Measurements from ENCODE around the gene MAPK10. TPM values are rescaled to one million over a fixed set of nuclear protein-coding genes. Genes with fewer than 3 reads are reported as not detected.

Gene MAPK10
- total RNA-seq, 2 donors from 2014 or later: not detected

DNA sequence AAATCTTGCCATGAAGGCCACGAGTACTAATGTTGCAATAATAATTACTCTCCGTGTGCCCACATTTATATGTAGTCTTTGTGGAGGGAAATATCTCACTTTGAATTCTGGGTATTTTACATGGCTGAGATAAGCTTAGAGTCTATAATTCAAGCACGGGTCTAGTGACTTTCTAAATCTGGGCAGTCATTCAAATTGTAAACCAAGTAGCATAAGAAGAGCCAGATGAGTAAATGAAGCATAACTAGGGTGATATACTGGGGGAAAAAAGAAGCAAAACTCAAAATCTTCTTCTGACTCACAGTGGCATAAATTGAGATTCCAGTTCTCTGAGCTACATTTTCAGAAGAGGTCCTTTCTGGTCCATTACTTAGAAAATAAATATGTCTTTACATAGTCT lies 53.0 kb downstream of the MAPK10 start:
- ATAC-seq (no peak), DNase-seq (ENCODE audit: low spot score in 2 of 2) (no peak)
- Mint-ChIP-seq H3K27ac (no peak overlapping the region), H3K9me3 (no peaks in the 10 kb centered on the region), H3K36me3 (no peaks in the 10 kb centered on the region)

DNA sequence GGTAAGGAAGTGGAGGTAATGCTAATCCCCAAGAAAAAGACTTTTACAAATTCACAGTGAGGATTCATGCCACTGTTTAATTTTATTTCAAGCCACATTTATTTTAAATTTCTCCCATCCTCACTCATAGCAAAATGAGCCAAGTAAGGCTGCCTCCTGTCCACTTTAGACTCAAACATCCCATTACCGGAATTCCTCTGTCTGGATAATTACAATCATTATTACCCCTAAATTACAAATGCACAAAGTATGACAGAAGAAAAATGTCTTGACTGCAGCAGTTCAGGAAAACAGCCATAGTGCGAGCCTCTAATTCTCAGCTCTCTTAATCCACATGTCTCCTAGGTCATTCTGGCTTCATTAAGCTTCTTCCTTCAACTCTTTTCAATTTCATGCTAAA lies 57.0 kb downstream of the MAPK10 start:
- H3K27ac Mint-ChIP-seq: no peak overlapping the region
- no peaks in the 10 kb centered on the region for H3K36me3 Mint-ChIP-seq
- no peak for ATAC-seq
- no peaks in the 10 kb centered on the region for H3K9me3 Mint-ChIP-seq
- no peak for DNase-seq (ENCODE audit: low spot score in 2 of 2)

DNA sequence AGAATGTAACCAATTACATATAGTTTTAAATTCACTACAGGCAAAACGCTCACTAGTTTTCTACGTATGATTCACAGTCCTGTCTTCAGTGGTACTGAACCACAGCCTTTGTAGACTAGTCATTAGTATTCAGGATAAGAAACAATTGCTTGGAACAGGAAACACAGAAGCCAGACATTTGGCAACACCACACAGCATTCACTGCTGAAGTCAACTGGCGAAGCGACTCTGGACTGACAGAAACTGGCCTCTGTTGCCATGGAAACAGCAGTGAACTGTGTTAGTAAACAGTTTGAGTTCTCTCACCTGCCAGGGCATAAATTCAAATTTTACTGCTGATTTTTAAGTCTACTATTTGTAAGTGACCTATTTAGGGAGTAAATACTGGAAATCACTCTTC lies 57.6 kb downstream of the MAPK10 start:
- ATAC-seq (no peak), DNase-seq (ENCODE audit: low spot score in 2 of 2) (no peak)
- no peaks in the 10 kb centered on the region for H3K36me3 Mint-ChIP-seq
- H3K9me3 Mint-ChIP-seq: no peaks in the 10 kb centered on the region
- H3K27ac Mint-ChIP-seq: no peak overlapping the region

DNA sequence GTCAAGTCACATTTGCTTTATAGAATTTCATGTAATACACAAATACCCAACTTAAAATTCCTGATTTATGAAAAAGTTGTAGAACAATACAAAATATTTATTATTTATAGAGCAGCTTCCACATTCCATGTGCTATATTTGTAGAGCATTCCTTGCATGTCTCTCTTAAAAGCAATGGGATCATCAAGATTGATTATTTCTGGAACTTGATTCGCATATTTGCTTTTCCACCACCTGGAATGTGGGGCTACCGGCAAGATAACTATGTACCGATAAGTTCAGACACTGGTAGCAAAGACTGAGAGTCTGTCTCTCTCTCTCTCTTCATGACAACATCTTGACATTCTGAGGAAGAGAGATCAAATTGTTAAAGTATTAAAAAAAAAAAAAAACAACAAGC lies 59.3 kb downstream of the MAPK10 start:
- ATAC-seq: no peak
- Mint-ChIP-seq H3K36me3 (no peaks in the 10 kb centered on the region), H3K27ac (no peak overlapping the region), H3K9me3 (no peaks in the 10 kb centered on the region)
- DNase-seq (ENCODE audit: low spot score in 2 of 2): no peak

DNA sequence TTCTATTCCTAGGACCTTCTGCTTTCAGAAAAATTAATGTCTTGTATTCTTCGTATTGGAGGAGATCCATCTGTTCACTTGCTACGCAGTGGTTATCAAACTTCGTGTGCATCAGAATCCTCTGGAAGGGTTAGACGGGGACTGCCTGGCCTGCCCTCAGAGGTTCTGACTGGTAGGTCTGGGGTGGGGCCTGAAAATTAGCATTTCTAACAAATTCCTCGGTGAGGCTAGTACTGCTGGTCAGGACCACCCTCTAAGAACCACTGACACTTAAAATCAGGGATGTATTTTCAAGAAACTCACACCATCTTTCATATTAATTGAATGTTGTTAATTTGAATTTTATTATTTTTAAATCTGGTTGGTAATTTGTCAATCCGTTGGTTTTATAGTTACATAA lies 63.0 kb downstream of the MAPK10 start:
- Mint-ChIP-seq H3K9me3 (no peaks in the 10 kb centered on the region), H3K27ac (no peak overlapping the region), H3K36me3 (no peaks in the 10 kb centered on the region)
- ATAC-seq (no peak), DNase-seq (ENCODE audit: low spot score in 2 of 2) (no peak)

DNA sequence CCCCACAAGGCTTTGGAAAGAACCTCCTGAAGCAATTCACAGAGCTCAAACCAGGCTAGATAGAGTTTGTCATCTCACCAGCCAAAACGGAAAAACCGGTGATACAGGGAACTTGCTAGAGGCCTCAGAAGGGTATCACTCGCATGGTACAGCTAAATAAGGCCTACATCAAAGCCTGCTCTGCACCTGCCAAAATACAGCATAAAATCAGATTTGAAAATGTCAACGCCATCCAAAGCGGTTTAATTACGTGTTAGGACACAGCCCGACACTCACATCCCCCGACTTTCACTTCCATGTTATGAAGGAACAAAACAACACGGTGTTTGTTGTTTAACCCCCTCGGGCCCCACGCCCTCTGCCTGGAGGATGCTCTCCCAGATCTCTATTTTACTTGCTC lies 65.0 kb downstream of the MAPK10 start:
- no peaks in the 10 kb centered on the region for H3K36me3 Mint-ChIP-seq
- no peak for ATAC-seq
- no peak overlapping the region for H3K27ac Mint-ChIP-seq
- no peaks in the 10 kb centered on the region for H3K9me3 Mint-ChIP-seq
- no peak for DNase-seq (ENCODE audit: low spot score in 2 of 2)

DNA sequence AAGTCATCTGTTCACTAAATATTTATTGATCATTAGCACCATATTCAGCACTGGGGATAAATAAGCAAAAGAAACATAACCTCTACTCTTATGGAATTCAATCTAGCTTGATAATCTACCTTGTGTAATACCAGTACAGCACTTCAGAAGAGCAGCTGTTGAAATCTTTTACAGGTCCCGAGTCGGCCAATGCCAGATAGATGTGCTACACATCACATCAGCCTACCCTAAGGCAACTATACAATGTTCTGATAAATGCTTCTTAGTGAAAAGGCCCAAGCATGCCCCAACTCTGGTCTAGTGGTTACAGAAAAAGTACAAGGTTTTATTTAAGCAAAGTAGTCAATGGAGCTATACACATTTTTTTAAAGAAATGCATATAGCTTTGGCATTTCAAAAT lies 68.7 kb downstream of the MAPK10 start:
- Mint-ChIP-seq H3K9me3 (no peaks in the 10 kb centered on the region), H3K36me3 (no peaks in the 10 kb centered on the region), H3K27ac (no peak overlapping the region)
- DNase-seq (ENCODE audit: low spot score in 2 of 2) (no peak), ATAC-seq (no peak)

DNA sequence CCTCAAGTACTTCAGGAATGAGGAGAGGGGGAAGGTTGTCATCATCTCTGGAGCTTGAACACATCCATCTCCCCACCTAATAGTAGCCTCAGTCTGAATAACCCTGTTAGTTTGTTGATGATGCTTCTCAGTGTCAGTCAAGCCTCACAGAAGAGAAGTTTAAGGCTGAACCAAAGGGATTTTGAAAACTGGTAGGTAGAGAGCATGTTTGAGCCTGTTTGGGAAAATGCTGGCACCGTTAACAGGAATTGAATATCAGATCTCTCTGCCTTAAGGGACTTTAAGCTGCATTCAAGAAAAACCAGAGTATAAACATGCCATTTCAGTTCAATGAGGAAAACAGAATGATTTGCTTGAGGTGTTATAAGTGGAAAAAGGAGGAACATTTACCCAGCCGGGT lies 73.1 kb downstream of the MAPK10 start:
- Mint-ChIP-seq H3K9me3 (peaks cover 5 to 6% of the 10 kb centered on the region in 2 donors), H3K36me3 (no peaks in the 10 kb centered on the region), H3K27ac (no peak overlapping the region)
- no peak for ATAC-seq
- no peak for DNase-seq (ENCODE audit: low spot score in 2 of 2)

DNA sequence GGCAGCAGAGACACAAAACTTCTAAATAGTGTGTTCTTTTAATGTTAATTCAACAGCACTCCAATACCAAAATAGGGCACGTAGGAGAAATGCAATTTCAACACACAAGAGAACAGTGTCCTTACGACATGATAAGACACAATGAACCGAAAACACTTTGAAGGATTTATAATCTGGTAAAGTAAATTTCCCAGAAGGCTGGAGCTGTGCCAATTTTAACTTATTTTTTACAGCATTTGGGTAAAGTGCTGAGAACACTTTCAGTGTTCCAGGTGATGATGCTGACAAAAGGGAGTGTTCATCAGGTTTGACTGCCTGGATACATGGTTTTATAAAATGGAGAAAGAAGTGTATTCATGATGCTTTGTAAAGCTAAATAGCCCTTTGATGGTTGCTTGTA lies 76.5 kb downstream of the MAPK10 start:
- DNase-seq (ENCODE audit: low spot score in 2 of 2) (no peak), ATAC-seq (no peak)
- peaks cover 5 to 6% of the 10 kb centered on the region in 2 donors for H3K9me3 Mint-ChIP-seq
- no peak overlapping the region for H3K27ac Mint-ChIP-seq
- no peaks in the 10 kb centered on the region for H3K36me3 Mint-ChIP-seq

DNA sequence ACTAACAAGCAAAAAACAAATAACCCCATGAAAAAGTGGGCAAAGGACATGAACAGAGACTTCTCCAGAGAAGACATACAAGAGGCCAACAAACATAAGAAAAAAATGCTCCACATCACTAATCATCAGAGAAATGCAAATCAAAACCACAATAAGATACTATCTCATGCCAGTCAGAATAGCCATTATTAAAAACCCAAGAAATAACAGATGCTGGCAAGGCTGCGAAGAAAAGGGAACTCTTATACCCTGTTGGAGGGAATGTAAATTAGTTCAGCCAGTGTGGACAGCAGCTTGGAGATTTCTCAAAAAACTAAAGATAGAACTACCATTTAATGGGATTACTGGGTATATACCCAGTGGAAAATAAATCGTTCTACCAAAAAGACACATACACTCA lies 79.6 kb downstream of the MAPK10 start:
- H3K27ac Mint-ChIP-seq: no peak overlapping the region
- H3K36me3 Mint-ChIP-seq: no peaks in the 10 kb centered on the region
- ATAC-seq (no peak), DNase-seq (ENCODE audit: low spot score in 2 of 2) (no peak)
- peaks cover 11 to 17% of the 10 kb centered on the region in 2 donors for H3K9me3 Mint-ChIP-seq

DNA sequence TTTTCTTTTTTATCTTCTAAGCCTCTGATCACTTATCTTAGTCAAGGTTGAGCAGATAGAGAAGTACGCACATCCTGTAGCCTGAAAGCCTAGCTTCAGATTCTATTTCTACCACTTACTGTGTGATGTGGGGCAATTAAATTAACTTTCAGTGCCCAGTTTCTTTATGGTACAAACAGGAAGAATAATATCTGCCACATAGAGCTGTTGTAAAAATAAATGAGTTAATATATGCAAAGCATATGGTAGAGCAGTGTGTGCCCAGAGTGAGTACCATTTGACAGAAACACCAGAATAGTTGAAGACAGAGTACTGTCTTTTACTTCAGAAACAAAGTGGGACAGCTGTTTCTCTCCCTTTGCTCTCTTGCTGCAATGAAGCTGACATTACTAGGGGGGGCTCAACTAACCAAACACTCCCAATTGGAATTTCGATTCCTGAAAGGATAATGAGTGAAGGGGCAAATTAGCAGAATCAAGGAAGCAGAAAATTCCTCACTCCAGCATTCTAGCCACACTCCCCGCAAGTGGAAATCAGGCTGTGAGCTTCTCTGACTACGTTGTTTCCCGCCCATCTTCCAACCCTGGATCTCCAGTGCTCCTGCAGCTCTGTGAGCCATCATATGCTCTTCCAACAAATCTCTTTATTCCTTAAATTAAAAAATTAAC lies 80.4 kb downstream of the MAPK10 start:
- no peak for ATAC-seq
- no peak overlapping the region for H3K27ac Mint-ChIP-seq
- no peak for DNase-seq (ENCODE audit: low spot score in 2 of 2)
- H3K36me3 Mint-ChIP-seq: no peaks in the 10 kb centered on the region
- peaks cover 7 to 14% of the 10 kb centered on the region in 2 donors for H3K9me3 Mint-ChIP-seq

DNA sequence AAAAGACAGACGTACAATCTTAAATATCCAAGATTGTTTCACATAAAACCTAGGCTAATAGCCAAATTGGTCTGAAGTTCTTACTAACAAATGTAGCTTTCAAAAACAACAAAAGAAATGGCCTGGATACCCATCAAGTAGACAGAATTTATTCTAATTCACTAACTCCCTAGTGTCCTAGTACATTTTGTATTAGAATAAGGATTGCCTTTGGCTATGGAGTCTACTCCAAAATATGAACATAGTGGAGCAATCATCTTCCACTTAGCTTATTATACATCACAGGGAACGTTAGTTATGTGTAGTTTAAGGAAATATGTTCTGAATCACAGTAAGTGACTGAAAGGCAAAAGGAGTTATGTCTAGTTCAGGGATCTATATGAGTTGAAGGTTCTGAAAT lies 81.7 kb downstream of the MAPK10 start:
- no peaks in the 10 kb centered on the region for H3K36me3 Mint-ChIP-seq
- no peak for ATAC-seq
- peaks cover 5 to 12% of the 10 kb centered on the region in 2 donors for H3K9me3 Mint-ChIP-seq
- no peak overlapping the region for H3K27ac Mint-ChIP-seq
- no peak for DNase-seq (ENCODE audit: low spot score in 2 of 2)

DNA sequence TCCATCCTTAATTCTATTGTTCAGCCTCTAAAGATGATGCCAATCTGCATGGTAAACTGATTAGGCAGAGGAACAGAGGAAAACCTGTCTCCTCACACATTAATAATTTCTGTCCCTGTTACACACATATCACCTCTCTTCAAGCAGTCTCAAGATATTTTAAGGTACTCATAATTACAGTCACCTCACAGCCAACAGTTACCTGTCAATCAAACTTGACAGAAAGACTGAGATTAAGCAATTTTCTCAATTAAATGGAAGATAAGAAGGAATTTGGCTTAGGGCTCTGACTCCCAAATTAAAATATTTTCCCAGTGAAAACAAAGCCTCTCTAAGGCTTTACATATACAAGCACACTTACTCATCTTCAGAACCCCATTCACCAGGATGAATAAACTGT lies 85.2 kb downstream of the MAPK10 start:
- no peaks in the 10 kb centered on the region for H3K36me3 Mint-ChIP-seq
- peaks cover 5 to 12% of the 10 kb centered on the region in 2 donors for H3K9me3 Mint-ChIP-seq
- no peak for ATAC-seq
- H3K27ac Mint-ChIP-seq: no peak overlapping the region
- no peak for DNase-seq (ENCODE audit: low spot score in 2 of 2)

DNA sequence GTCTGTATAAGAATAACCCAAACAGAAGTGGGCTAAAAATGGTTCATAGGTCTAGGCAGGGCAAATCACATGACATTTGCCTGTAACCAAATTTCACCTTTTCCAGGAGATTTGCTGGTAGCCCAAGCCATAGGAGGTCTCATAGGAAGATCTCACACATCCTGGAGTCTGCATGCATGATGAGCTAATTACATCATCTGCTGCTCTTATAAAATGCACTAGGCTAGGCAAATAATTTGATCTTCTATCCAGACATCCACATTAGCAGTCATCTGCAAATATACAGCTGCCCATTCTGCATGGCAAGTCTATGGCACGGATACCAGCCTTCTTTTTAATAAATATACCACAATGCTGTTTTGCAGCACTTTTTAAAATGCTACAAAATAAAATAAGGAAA lies 87.2 kb downstream of the MAPK10 start:
- H3K27ac Mint-ChIP-seq: no peak overlapping the region
- H3K9me3 Mint-ChIP-seq: peaks cover 5 to 12% of the 10 kb centered on the region in 2 donors

DNA sequence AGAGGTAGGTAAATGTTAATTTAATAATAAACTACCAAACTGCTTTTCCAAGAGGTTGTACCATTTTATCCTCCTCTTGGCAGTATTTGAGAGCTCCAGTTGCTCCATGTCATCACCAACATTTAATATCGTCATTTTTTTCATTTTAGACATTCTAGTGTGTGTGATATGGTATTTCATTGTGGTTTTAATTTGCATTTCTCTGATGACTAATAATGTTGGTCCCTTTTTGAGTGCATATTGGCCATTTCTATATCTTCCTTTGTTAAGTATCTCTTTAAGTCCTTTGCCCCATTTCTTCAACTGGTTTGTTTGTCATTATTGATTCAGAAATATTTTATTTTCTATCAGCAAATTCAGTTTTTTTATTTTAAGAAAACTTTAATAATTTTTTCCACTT lies 88.8 kb downstream of the MAPK10 start:
- H3K9me3 Mint-ChIP-seq: peaks cover under 1 to 1% of the 10 kb centered on the region in 2 donors
- no peaks in the 10 kb centered on the region for H3K36me3 Mint-ChIP-seq
- no peak overlapping the region for H3K27ac Mint-ChIP-seq
- no peak for DNase-seq (ENCODE audit: low spot score in 2 of 2)
- ATAC-seq: no peak

More for the DNA sequence above, 87.2 kb downstream of the MAPK10 start:
- DNase-seq (ENCODE audit: low spot score in 2 of 2) (no peak), ATAC-seq (no peak)
- H3K36me3 Mint-ChIP-seq: no peaks in the 10 kb centered on the region

DNA sequence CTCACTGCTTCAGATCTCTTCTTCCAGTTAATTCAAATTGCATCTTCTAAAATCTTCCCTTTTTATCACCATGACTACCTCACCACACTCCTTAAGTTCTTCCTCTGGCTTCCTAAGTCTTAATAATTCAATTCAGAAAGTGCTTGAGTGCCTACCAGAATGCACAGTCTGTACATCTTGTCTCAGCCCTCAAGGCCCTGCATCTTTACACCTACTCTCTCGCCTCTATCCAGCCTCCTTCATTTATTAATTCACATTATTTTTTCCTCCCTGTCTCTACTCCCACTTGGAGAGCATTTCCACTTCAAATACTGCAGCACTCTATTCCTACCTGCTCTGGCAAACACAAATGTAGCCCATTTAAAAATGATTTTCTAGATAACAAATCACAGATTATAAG lies 90.5 kb downstream of the MAPK10 start:
- no peak overlapping the region for H3K27ac Mint-ChIP-seq
- no peaks in the 10 kb centered on the region for H3K36me3 Mint-ChIP-seq
- no peaks in the 10 kb centered on the region for H3K9me3 Mint-ChIP-seq
- DNase-seq (ENCODE audit: low spot score in 2 of 2) (no peak), ATAC-seq (no peak)

DNA sequence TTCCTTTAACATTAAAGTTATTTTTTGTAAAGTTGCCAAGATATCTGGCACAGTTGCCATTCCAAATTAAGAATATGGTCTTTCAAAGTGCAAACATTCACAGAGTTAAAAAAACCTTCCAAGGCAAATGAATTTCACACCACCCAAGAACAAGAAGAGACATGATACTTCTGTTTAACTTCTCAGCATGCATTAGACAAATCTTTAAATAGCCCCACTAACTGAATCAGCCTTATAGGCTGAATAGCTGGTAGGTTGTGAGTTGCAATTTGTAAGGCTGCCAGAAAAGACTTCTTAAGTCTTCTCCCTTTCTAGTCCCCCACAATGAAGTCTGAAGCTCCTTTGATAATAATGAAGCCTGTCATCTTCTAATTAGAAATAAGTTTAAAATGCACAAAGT lies 95.6 kb downstream of the MAPK10 start:
- H3K36me3 Mint-ChIP-seq: no peaks in the 10 kb centered on the region
- H3K9me3 Mint-ChIP-seq: no peaks in the 10 kb centered on the region
- ATAC-seq (no peak), DNase-seq (ENCODE audit: low spot score in 2 of 2) (no peak)
- H3K27ac Mint-ChIP-seq: no peak overlapping the region

DNA sequence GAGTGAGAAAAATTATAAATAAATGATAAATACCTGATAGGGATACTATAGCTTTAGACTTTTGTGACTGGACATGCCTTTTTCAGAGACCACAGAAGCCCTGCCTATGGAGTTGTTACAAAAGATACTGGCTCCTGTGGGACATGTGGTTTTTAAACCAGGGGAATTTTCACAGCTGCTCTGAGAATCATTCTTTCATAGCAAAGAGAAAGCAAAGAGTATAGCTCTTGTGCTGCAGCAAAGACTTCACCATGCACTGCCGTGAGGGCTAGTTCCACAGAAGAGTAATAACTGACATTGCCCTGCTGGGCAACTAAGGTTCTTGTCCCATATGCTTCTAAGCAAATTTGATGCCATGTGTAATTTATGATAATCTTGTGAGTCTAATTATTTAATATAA lies 98.2 kb downstream of the MAPK10 start:
- no peak for ATAC-seq
- no peaks in the 10 kb centered on the region for H3K36me3 Mint-ChIP-seq
- no peak overlapping the region for H3K27ac Mint-ChIP-seq
- no peak for DNase-seq (ENCODE audit: low spot score in 2 of 2)
- no peaks in the 10 kb centered on the region for H3K9me3 Mint-ChIP-seq

DNA sequence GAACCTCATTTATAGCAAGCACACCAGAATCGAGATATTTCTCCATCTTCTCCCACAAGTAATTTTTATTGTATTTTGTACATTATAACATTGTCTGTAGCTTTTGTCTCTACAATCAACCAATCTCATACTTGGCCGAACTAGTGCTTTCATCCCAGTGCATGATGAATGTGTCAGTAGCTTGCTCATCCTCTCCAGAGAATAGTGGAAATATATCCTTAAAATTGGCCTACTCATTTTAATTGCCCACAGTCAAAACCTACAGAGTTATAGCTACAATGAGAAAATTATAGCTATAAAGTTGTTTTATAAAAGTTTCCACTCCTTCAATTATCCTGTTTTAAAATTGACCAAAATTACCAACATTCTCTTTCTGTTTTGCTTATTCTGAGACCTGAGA lies 103.8 kb downstream of the MAPK10 start:
- Mint-ChIP-seq H3K9me3 (no peaks in the 10 kb centered on the region), H3K36me3 (no peaks in the 10 kb centered on the region), H3K27ac (no peak overlapping the region)
- no peak for ATAC-seq
- DNase-seq (ENCODE audit: low spot score in 2 of 2): no peak

Data from activated naive CD4-positive, alpha-beta T cell treated with anti-CD3 and anti-CD28 coated beads, Interleukin-2, amount 50 U/mL, for 72 hours (primary cell).